HG02884 (cell line): ENCODE measurements around the gene CDAN1.

Experiments used
- ATAC-seq: cut with Tn5 transposase; IDR thresholded peaks from one replicate; pipeline ENCODE4 v1.9.1; 2021; ENCODE audit warnings: mild to moderate bottlenecking, moderate library complexity; ENCODE audit not compliant: unreplicated experiment

CDAN1 gene

DNA sequence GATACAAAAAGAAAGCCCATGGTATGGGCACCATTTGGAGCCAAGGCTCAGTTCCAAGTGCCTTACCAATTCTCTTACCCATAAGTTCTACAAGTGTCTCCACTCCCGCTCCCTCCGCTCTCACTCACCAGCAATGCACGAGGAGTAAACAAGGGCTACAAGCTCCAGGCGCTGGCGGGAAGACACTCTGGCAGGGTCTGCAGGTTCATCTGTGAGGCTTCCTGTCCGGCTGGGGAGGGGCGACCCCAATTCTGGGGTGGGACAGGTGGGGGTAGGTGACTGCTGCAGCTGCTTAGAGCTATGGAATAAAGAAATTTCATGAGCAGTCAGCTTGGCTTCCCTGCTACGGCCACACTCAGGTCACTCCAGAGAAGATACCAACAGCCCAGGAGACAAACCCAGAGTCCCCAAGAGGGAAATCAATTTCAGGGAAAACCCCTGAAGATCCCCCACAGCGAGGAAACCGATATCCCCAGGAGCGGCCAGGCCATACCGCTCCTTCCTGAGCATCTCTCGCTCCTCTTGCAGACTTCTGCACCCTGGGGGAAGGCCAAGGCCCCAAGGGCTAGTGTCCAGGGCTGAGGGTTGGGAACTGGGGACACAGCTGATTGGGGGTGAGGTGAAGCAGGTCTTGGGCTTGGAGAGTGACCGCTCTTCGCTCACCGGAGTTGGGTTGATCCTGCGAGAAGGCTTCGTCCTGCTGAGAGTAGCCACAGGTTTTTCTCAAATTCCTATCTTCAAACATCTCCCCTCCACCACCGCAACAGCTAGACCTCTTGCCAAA lies 1.4 kb downstream of the CDAN1 start:
- no peak for ATAC-seq

DNA sequence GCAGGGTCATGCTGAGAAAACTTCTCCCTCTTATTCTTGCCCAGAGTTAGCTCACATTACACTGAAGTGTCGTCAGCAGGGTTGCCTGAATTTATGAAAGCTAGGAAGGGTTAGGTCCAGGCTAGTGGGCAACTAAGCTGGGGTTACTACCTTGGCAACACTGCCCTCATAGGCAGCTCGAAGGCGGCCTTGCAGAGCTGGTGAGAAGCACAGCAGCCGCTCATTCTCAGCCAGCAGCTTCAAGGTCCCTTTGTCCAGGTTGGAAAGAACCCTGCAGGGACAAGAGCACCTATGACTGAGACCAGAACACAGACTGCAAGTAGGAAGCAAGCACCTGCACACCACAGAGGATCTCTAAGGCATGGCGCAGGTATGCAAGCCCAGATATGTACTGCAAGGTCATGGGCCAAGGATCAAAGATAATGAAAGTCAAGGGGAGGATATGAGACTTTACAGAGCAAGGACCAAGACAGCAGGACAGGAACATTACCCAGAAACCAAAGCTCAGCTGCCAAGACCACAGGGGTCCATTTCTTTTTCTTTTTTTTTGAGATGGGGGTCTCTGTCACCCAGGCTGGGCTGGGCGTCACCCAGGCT lies 2.8 kb downstream of the CDAN1 start:
- ATAC-seq = no peak

DNA sequence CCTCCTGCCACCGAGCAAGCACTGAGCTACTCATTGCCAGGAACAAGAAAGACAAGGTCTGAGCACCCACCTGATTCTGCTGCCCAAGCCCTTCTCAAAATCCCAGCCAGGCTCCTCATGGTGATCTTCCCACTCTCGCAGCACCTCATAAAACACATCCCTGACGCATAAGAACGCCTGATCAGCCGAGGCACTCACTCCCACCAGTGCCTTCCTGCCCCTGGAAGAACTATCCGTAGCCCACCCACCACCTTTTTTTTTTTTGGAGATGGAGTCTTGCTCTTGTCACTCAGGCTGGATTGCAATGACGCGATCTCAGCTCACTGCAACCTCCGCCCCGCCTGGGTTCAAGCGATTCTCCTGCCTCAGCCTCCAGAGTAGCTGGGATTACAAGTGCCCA lies 3.9 kb downstream of the CDAN1 start:
- no peak for ATAC-seq

DNA sequence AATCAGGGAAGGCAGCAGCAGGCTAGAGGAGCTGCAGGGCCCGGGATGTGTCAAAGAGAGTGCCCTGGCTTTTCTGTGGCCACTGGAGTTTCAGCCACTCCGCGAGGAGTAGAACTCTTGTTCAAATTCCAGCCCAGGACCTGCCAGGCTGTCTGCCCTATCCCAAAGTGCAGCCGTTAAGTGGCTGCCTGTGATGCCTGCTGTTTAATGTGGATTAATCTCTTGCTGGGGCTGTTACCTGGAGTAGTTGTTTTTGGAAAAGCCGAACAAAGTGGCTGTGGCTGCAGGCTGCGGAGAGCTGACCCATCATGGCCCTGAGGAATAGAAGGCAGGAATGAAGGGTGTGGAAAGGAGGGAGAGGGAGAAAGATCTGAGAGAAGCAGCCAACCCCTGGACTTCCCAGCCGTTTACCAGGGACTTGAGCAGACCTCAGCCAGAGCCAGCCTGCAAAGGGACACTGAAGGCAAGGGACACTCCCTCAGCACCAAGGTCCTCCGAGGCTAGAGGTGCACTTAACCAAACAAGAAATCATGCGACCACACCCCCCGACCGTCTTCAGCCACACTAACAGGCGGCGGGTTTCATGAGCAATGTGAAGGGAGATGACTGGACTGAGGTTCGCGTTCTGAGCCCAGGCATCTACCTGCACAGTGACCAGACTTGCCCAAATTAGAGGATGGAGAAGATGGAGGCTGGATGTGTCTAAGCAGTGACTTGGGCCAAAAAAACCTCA lies 4.7 kb downstream of the CDAN1 start:
- no peak for ATAC-seq

DNA sequence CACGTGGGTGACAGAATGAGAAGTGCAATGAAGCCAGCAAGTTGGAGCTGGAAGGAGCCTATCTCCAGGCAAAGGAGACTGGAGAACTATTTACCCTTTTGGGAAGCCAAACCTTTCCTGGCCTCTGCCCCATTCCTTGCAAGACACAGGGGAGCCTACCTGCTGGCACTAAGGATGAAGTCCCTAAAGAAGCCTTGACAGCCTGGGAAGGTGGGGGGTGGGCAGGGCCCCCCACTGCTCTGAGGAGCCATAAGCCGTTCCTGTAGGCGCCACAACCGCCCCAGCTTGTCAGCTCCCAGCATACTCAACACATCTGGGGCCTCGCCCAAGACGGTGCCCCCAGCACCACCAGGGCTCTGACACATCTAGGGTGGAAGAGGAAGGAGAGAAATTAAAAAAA lies 5.5 kb downstream of the CDAN1 start:
- ATAC-seq = no peak

DNA sequence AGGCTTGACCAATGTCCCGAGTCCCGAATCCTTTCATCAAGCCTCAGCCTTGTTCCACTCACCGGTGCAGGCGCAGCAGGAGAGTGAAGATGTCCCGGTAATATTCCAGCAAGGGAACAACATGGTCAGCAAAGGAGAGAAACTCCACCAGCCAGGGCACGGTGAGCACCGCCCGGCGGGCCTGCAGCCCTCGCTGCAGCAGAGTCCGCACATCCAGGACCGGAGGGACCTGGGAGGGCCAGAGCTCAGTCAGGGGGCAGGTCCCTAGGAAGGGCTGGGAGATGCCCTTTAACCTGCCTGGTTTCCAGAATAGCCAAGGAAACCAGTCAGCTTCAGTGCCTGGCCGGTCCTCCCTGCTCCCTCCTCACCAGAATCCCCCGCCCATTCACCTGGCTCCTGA lies 6.4 kb downstream of the CDAN1 start:
- ATAC-seq = no peak

DNA sequence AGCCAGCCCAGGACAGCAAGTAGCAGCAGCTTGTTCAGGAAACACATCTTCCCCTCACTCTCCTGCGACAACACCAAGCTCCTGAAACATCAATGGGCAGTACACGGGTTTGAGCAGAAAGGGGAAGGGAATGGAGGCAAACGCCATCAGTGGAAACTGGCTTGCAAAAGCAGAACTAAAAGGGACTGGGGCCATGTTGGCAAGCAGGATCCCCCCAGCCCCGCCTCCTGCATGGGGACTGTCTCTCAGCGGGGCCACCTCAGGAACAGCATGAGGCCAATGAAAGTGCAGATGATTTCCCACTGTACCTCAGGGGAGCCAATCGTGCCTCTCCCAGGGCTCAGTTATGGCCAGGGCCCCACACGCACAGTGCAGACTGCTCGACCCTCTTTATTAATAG lies 6.8 kb downstream of the CDAN1 start:
- no peak for ATAC-seq

DNA sequence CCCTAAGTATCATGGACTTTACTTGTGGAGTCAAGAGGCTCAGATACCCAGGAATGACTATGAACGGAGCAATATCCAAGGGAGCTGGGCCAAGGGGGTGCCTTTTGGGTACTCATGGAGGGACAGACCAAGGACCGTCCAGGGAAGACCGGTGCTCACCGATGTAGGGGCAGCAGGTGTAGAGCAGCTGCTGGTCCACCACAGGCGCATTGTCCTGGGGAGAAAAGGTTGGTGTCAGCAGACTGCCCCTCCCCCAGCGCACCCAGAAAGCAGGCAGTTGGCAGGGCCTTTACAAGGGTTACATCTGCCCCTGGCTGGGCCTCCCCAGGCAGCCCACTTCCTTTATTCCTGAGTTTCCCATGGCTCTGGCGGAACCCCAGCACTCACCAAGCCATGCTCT lies 7.5 kb downstream of the CDAN1 start:
- no peak for ATAC-seq

DNA sequence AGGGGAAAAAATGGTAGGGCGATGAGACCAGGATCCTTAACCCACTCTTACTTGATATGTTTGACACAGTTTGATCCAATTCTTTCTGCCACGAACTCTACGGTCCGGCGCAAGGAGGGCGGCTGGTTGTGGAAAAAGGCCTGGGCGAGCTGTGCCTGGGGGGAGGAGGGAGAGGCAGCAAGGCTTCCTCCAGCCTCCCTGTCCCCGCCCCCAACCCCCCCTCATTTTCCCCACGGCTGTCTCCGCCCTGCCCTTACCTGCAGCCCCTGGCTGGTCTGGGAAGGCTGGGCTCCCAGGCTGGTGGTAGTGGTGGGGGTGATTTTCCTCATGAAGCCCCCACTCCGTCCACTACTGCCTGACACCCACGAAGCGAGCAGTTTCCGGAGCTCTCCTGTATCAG lies 8.0 kb downstream of the CDAN1 start:
- ATAC-seq = no peak

DNA sequence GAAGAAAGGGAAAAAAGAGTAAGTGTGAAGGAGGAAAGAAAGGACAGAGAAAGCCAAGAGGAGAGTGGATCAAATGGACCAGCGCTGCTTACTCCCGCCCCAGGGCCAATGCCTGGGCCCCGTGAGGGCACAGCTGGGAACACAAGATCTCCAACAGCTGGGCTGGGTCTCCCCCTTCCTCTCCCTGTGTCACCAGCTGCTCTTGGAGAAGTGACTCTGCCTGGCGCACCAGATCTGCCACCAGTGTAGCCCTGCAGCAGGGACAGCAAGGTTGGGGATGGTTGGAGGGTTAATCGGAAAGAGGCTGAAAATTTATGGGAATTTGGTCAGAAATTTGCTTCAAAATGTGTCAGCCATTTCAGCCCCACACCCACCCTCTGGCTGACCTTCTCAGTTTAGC lies 8.4 kb downstream of the CDAN1 start:
- ATAC-seq = no peak

DNA sequence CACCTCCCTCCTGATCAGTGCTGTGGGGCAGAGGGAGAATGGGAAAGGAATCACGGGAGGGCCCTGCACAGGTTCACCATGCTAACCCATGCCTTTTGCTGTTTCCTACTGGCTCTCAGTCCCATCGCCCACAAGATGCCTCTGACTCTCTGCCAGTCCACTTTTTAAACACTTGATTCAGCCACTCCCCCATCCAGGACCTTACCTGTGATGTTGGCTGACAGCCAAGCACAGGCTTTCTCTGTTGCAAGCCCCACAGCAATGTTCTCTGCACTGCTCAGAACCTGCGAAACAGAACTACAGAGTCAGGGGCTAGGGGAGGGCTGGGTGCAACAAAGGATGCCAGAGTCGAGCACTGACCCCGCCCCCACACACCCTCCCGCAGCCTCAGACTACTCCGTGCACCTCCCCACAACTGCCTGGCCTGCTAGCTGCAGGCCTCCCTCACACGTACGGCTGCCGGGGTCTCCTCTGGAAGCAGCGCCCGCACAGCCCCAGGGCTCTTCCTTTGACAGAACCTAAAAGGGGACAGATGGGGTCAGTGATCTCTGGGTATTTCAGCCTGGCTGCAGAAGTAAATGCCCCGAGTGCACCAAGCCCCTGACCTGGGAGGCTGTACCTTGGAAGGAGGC lies 9.1 kb downstream of the CDAN1 start:
- ATAC-seq = no peak

DNA sequence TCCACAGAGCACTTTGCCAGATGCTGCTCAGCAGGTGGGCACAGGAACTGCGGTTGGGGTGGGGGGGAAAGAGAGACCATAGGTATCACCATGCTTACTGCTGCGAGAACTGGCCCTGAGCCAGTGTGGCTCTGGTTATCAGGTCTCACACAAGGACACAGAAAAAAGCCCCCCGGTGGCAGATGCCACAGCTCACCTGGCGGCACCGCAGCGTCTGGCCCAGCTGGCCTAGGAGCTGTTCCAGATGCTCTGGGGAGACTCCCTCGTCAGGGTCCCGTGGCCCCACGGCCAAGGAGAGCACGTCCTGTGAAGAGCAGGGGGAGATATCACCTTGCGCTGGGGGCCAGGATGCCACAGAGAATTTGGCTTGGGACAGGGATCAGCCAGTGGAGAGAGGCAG lies 10.8 kb downstream of the CDAN1 start:
- no peak for ATAC-seq

DNA sequence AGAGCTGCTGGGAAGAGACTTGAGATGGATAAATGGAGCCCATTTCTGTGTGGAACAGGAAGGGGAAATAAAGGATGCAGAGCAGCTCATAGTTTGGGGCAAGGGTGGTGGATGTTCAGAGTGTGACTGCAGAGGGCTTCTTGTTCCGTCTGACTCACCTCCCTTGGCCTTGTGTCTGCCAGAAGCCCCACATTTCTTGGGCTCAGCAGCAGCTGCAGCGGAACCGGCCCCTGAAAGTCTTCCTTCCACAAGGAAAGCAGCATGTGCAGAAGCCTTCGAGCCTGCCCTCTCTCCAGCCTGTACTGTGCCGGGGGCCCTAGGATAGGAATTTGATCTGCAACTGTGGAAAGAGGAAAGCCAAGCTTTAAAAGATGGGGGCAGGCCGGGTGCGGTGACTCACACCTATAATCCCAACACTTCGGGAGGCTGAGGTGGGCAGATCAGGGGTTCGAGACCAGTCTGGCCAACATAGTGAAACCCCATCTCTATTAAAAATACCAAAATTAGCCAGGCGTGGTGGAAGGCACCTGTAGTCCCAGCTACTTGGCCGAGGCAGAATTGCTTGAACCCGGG lies 11.5 kb downstream of the CDAN1 start:
- ATAC-seq = no peak

DNA sequence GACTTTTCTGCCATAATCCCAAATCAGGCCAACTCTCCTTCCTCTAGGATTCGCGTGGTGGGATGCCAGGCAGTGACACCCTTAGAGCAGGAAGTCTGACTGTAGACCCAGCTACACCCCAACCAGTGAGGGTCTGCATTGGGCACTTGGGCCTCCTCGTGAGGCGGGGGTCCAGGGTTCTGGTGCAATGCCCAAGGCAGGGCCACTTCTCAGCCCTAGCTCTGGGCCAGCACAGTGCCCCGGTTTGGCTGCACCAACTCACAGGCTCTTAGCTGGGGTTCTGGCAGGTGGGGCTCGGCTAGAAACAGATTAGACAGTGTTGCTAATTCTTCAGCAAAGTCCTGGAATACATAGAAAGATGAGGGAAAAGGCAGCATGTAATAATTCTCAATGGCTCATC lies 12.7 kb downstream of the CDAN1 start:
- ATAC-seq = no peak

DNA sequence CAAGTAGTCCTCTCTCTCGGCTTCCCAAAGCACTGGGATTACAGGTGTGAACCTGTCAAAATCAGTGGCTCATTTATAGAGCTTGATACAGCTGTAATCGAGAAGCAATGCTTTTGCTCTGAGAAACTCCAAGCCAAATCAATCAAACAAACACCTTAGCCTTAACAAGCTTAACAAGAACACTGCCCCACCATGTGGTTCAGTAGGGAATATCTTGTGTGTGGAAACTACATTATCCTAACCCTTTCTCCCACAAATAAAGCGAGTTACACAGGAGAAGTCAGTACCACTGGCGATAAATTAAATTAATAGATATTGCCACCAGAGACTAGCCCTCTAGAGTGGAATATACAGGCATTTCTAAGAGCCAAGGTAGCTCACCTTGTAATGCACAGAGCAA lies 13.9 kb downstream of the CDAN1 start:
- no peak for ATAC-seq

DNA sequence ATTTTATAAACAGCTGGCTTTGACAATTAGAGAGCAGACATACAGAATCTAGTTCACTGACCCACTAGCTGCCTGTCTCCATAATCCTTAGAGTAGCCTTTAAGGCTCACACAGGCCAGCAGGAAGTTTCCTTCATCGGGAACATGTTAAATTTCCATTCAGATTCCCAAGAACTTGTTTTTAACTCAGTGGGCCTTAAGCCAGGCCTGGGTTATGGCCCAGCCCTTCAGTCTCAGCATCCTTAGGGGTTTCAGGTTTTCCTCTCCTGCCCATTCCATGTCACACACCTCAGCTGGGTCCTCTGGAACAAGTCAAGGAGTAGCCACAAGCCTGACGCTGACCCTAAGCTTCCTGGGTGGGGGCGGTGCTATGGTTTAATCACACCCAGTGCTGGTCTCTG lies 15.0 kb downstream of the CDAN1 start:
- no peak for ATAC-seq

DNA sequence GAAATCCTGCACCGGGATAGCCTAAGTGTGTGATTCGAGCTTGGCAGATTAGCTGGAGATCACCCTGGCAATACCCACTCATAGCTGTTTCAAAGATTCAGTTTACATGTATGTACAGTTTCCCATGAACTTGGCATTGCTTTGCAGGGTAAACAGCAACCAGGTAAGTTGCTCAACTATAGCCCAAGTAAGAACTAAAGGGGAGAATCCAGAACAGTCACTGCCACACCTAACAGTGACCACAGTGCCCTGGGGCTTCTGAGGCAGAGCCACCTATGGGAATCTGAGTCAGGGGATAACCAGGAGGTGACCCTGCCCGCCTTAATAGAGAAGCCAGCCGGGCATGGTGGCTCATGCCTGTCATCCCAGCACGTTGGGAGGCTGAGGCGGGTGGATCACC lies 15.9 kb downstream of the CDAN1 start:
- no peak for ATAC-seq

DNA sequence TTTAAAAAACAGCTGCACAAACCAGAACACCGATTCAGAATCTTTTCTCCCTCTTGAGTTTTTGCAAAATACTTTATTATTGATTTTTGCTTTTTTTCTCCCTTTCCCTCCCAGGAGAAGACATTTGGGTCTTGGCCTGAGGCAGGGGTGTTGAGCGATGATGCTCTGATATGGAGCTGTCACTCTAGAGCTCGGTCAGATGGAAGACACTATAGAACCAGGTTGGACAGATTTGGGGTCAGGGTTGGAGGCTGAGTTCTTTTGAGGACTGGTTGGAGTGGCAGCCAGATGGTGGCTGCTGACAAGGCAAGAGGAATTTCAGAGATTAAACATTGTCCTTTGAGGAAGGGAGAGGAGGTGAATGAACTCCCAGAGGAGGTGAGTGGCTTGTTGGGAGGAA lies 16.9 kb downstream of the CDAN1 start:
- ATAC-seq = no peak

DNA sequence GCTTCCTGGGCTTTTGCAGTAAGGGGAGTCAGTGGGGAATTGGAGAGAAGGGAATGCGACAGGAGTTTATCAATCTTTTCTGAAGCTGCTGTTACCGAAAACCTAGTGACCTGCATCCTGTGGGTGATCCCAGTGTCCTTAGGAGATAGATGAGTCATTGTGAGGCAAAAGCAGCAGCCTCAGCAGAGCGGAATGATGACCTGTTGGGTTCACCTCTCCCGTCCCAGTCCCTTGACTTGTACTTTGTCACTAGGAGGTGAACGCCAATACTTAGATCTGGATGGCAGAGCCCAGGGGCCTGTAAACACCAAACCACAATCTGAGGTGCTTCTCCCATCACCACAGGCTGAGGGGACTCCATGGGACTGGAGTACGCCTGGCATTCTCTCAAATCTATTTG lies 17.9 kb downstream of the CDAN1 start:
- no peak for ATAC-seq

DNA sequence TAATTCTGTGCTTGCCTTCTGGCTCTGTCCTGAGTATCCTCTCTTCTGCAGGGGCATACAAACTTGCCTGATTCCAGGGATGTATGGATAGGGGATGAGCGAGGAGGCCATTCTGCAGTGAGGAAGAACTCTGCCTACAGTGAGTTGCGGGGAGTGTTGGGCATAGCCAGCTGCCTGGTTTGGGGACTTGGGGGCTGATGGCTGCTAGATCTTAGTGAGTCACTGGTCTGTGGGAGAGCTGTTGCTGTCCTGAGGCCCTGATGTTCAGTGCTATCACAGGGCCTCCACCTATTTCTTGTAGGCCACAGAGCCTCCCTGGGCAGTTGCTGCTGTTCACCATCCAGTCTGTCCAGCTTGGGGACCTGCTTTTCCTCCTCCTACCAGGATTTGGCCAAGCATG lies 20.3 kb downstream of the CDAN1 start:
- no peak for ATAC-seq

DNA sequence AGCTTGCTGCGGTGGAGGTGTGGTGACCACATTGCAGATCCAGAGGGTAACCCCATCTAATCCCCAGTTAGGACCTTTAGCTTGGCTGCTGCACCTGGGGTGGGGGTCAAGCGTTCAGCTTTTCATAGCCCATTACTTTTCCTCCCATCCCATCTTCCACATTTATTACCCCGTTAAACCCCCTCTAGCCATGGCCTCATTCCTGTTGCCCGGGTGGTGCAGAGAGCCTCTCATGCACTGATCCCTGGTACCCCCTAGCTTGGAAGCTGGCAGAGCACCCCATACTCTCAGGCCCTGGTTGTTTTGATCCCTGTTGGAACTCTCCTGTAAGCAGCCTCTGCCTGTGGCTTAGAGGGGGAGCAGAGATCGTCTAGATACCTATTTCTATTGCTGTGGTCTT lies 20.8 kb downstream of the CDAN1 start:
- ATAC-seq = no peak
